Measurements from ENCODE around the gene PTEN. TPM values are rescaled to one million over a fixed set of nuclear protein-coding genes. Genes with fewer than 3 reads are reported as not detected.

The PTEN gene
- total and polyA plus RNA-seq, 9 of the 15 experiments (the other 6 are each of a cell fraction or from before 2014, with no cell fraction given), result 8.4 to 56.9 (median 22.2) TPM

DNA sequence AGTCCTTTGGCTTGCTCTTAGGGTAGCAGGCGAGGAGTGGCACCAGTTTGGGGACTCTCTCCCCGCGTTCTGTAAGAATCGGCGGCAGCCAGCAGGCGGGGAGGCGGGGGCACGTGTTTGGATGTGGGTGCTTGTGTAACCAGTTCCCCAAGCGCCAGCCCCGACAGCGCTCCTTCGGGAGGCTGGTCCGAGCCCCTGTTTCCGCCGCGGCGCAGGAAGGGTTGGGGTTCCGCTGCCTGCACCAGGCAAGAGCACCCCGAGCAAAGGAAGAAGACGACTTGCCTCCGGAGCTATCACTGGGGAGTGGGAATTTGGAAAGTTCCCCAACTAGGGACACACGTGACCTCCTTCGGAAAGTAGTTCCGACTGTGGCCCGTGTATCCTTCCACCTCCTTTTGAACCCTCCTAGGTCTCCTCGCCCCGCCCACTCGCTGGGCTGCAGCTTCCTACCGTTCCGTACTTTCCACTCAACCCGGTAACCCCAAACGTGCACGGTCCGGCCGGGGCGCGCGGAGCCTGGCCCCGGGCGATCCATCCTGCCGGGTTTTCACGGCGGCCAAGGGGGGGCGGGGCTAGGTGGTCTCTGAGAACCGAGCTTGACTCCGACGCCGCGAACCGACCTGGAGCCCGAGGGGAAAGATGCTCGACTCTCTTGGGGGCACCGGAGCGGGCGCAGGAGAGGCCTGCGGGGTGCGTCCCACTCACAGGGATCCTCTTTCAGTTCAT is 1.3 kb upstream of the PTEN start (continued):
- TF ChIP-seq LEF1 (IDR thresholded peaks at IDR 0.05) (0 out of 2 replicates have a peak, but pooled peaks have one; percentile 36), NR2F6 (CRISPR knock-in tag; IDR thresholded peaks at IDR 0.05) (no peak), CEBPG (CRISPR knock-in tag; IDR thresholded peaks at IDR 0.05) (no peak; the same call in 1 of the 2 replicates), CEBPG (tag; conservative IDR thresholded peaks at IDR 0.05 in 1 of 2, IDR thresholded peaks at IDR 0.05 in 1 of 2) (peak in 1 of 2 experiments; percentile 78; a peak in 3 of 4 replicates), BRF1 (IDR thresholded peaks at IDR 0.05; ENCODE audit: borderline replicate concordance, extremely low read depth, insufficient read length) (no peak), KAT2B (IDR thresholded peaks at IDR 0.05; ENCODE audit: low read depth, low read length) (no peak), RBM25 (IDR thresholded peaks at IDR 0.05; ENCODE audit: low read depth, low read length, severe bottlenecking) (no peak), DMBX1 (CRISPR knock-in tag; IDR thresholded peaks at IDR 0.05; ENCODE audit: borderline replicate concordance) (peak; percentile 42; the same call in 1 of the 2 replicates), NFXL1 (CRISPR knock-in tag; IDR thresholded peaks at IDR 0.05) (no peak), TAL1 (IDR thresholded peaks at IDR 0.05) (no peak), KDM2B (CRISPR knock-in tag; IDR thresholded peaks at IDR 0.05) (no peak), HIVEP1 (CRISPR knock-in tag; IDR thresholded peaks at IDR 0.05) (no peak), ASH1L (IDR thresholded peaks at IDR 0.05; ENCODE audit: borderline replicate concordance, low read depth, partially characterized antibody) (no peak), RNF2 (IDR thresholded peaks at IDR 0.05) (peak; percentile 79), PYGO2 (tag; IDR thresholded peaks at IDR 0.05) (no peak), ZNF197 (CRISPR knock-in tag; IDR thresholded peaks at IDR 0.05; ENCODE audit: low read depth) (no peak), TOE1 (IDR thresholded peaks at IDR 0.05; ENCODE audit: borderline replicate concordance) (peak; percentile 95), TOE1 (CRISPR knock-in tag; IDR thresholded peaks at IDR 0.05; ENCODE audit: borderline replicate concordance, low read depth) (no peak), XRCC3 (IDR thresholded peaks at IDR 0.05) (no peak), POLR2B (IDR thresholded peaks at IDR 0.05; ENCODE audit: low read depth, partially characterized antibody) (peak; percentile 24), TRIM24 (IDR thresholded peaks at IDR 0.05) (0 out of 4 replicates have a peak, but pooled peaks of 1 of the 2 experiments have one; percentile 17), PTTG1 (tag; IDR thresholded peaks at IDR 0.05; ENCODE audit: low read depth) (no peak), BHLHE40 (IDR thresholded peaks at IDR 0.05; ENCODE audit: low read length) (peak; percentile 94), ZNF184 (CRISPR knock-in tag; IDR thresholded peaks at IDR 0.05) (no peak), MAFF (IDR thresholded peaks at IDR 0.05; ENCODE audit: low read length) (no peak)
- TF ChIP-seq, protein P1, sequence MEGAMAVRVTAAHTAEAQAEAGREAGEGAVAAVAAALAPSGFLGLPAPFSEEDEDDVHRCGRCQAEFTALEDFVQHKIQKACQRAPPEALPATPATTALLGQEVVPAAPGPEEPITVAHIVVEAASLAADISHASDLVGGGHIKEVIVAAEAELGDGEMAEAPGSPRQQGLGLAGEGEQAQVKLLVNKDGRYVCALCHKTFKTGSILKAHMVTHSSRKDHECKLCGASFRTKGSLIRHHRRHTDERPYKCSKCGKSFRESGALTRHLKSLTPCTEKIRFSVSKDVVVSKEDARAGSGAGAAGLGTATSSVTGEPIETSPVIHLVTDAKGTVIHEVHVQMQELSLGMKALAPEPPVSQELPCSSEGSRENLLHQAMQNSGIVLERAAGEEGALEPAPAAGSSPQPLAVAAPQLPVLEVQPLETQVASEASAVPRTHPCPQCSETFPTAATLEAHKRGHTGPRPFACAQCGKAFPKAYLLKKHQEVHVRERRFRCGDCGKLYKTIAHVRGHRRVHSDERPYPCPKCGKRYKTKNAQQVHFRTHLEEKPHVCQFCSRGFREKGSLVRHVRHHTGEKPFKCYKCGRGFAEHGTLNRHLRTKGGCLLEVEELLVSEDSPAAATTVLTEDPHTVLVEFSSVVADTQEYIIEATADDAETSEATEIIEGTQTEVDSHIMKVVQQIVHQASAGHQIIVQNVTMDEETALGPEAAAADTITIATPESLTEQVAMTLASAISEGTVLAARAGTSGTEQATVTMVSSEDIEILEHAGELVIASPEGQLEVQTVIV (CRISPR knock-in tag; IDR thresholded peaks at IDR 0.05; ENCODE audit: borderline replicate concordance), result no peak
- TF ChIP-seq, protein P2, sequence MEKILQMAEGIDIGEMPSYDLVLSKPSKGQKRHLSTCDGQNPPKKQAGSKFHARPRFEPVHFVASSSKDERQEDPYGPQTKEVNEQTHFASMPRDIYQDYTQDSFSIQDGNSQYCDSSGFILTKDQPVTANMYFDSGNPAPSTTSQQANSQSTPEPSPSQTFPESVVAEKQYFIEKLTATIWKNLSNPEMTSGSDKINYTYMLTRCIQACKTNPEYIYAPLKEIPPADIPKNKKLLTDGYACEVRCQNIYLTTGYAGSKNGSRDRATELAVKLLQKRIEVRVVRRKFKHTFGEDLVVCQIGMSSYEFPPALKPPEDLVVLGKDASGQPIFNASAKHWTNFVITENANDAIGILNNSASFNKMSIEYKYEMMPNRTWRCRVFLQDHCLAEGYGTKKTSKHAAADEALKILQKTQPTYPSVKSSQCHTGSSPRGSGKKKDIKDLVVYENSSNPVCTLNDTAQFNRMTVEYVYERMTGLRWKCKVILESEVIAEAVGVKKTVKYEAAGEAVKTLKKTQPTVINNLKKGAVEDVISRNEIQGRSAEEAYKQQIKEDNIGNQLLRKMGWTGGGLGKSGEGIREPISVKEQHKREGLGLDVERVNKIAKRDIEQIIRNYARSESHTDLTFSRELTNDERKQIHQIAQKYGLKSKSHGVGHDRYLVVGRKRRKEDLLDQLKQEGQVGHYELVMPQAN (IDR thresholded peaks at IDR 0.05; ENCODE audit: borderline replicate concordance), result peak; percentile 66; the same call in 1 of the 2 replicates

All from K562 (cell line).